Right atrium auricular region (tissue), 2 donors: ENCODE measurements around the gene IRAK1. TPM values are rescaled to one million over a fixed set of nuclear protein-coding genes. Genes with fewer than 3 reads are reported as not detected.

Experiments
- DNase-seq: peaks from one replicate; pipeline ENCODE4 v3.0.0-alpha.2; 2019; ENCODE audit warnings: low spot score
- H3K27ac ChIP-seq, 2 donors: fragments of 200-600 bp; sonication (generic); 1 replicate in 1 of 2; 2 replicates in 1 of 2; pipeline ENCODE4 v1.5.1; 2016 to 2019
- H3K27me3 ChIP-seq, 2 donors: fragments of 200-600 bp; sonication (generic); one replicate each; pipeline versions ENCODE4 v1.5.1 to v1.6.0; 2017 to 2019
- H3K36me3 ChIP-seq: fragments of 200-600 bp; sonication (generic); one replicate; pipeline ENCODE4 v1.5.1; 2016
- H3K4me1 ChIP-seq, 2 donors: fragments of 200-600 bp; sonication (generic); one replicate each; pipeline versions ENCODE4 v1.5.1 to v1.6.0; 2017 to 2019
- H3K4me3 ChIP-seq, 2 donors: fragments of 200-600 bp; sonication (generic); 1 replicate in 1 of 2; 2 replicates in 1 of 2; pipeline ENCODE4 v1.5.1; 2017 to 2019; ENCODE audit warnings: mild to moderate bottlenecking in 1 of 2, moderate library complexity in 1 of 2
- H3K9me3 ChIP-seq, 2 donors: fragments of 200-600 bp; sonication (generic); one replicate each; pipeline ENCODE4 v1.5.1; 2019
- CTCF ChIP-seq, 2 donors: fragments of 200-600 bp; sonication (generic); IDR thresholded peaks; one replicate each; pipeline ENCODE4 v1.5.1; 2019; ENCODE audit warnings: antibody characterized with exemption in 2 of 2
- total RNA-seq, 2 donors: library from RNA; depleted of rRNA; stranded (reverse); fragments of >200 nt; gene quantifications; one replicate each; pipeline ENCODE4 v1.1.0, GENCODE V29; 2016

The IRAK1 gene
- total RNA-seq, 2 donors from 2014 or later = 27.5 to 37.1 TPM

- DNase-seq = no peak
- Histone ChIP-seq H3K27ac (no peak overlapping the region), H3K27me3 (no peaks in the 10 kb centered on the region)
Measured at GRCh38 chrX:154023276-154024000, 3.7 kb upstream of the IRAK1 start.

GRCh38 chrX:154022108-154022507, 2.4 kb upstream of the IRAK1 start:
- Histone ChIP-seq H3K27ac (no peak overlapping the region), H3K4me1 (peaks cover 0 to 20% of the 10 kb centered on the region in 2 donors), H3K36me3 (no peaks in the 10 kb centered on the region), H3K4me3 (no peak overlapping the region), H3K27me3 (no peaks in the 10 kb centered on the region), H3K9me3 (no peaks in the 10 kb centered on the region)
- no peak for TF ChIP-seq CTCF (IDR thresholded peaks at IDR 0.05)
- DNase-seq = no peak

More at GRCh38 chrX:154023276-154024000, 3.7 kb upstream of the IRAK1 start:
- Histone ChIP-seq H3K36me3 (no peaks in the 10 kb centered on the region), H3K4me1 (peaks cover 0 to 20% of the 10 kb centered on the region in 2 donors), H3K4me3 (no peak overlapping the region), H3K9me3 (no peaks in the 10 kb centered on the region)
- TF ChIP-seq CTCF (IDR thresholded peaks at IDR 0.05) = no peak

GRCh38 chrX:154021131-154021611, 1.5 kb upstream of the IRAK1 start:
- no peak overlapping the region for H3K4me3 ChIP-seq
- peaks cover 8% of the 10 kb centered on the region for H3K36me3 ChIP-seq
- no peaks in the 10 kb centered on the region for H3K27me3 ChIP-seq
- peaks cover 0 to 20% of the 10 kb centered on the region in 2 donors for H3K4me1 ChIP-seq
- no peaks in the 10 kb centered on the region for H3K9me3 ChIP-seq
- TF ChIP-seq CTCF (IDR thresholded peaks at IDR 0.05) = no peak
- peak overlapping the region; percentile 83 to 86 for H3K27ac ChIP-seq
- DNase-seq = no peak

GRCh38 chrX:154020536-154021115, 924 bp upstream of the IRAK1 start:
- TF ChIP-seq CTCF (IDR thresholded peaks at IDR 0.05) = no peak
- peaks cover 0 to 20% of the 10 kb centered on the region in 2 donors for H3K4me1 ChIP-seq
- no peaks in the 10 kb centered on the region for H3K27me3 ChIP-seq
- peak overlapping the region; percentile 42 to 58 for H3K4me3 ChIP-seq
- peak overlapping the region; percentile 83 to 86 for H3K27ac ChIP-seq
- peaks cover 11% of the 10 kb centered on the region for H3K36me3 ChIP-seq
- DNase-seq = no peak
- no peaks in the 10 kb centered on the region for H3K9me3 ChIP-seq

GRCh38 chrX:154019061-154019621, 561 bp downstream of the IRAK1 start:
- Histone ChIP-seq H3K27me3 (no peaks in the 10 kb centered on the region), H3K4me3 (peak overlapping the region; percentile 47 to 60), H3K27ac (peak overlapping the region; percentile 75 to 80), H3K36me3 (peaks cover 11% of the 10 kb centered on the region), H3K9me3 (no peaks in the 10 kb centered on the region), H3K4me1 (peaks cover 0 to 20% of the 10 kb centered on the region in 2 donors)
- TF ChIP-seq CTCF (IDR thresholded peaks at IDR 0.05) = no peak
- no peak for DNase-seq
